ENCODE results near the gene SYF2. TPM values are rescaled to one million over a fixed set of nuclear protein-coding genes. Genes with fewer than 3 reads are reported as not detected.
A peak's percentile ranks its signal among the peaks of the same experiment; 100 is the strongest.
"Not testable (repeated sequence)": the region's sequence is repeated elsewhere in the genome, so short reads cannot be mapped to it uniquely, and the experiment has no call there.

Gene SYF2
- total RNA-seq, 1 experiment from 2014 or later: 49.1 TPM

- no peak for DNase-seq (ENCODE audit: low read depth)
These were observed 24.2 kb downstream of the SYF2 start for GRCh38 chr1:25208092-25208491.

- no peak for DNase-seq (ENCODE audit: low read depth)
These were observed 26.1 kb downstream of the SYF2 start for GRCh38 chr1:25206201-25206600.

- DNase-seq (ENCODE audit: low read depth): no peak
These were observed 26.5 kb downstream of the SYF2 start for GRCh38 chr1:25205786-25206185.

GRCh38 chr1:25204797-25205480, 27.4 kb downstream of the SYF2 start:
- peak; percentile 41 for DNase-seq (ENCODE audit: low read depth)

GRCh38 chr1:25201006-25201405, 31.3 kb downstream of the SYF2 start:
- no peak for DNase-seq (ENCODE audit: low read depth)

GRCh38 chr1:25199819-25200620, 32.3 kb downstream of the SYF2 start:
- DNase-seq (ENCODE audit: low read depth): no peak

GRCh38 chr1:25198663-25199252, 33.5 kb downstream of the SYF2 start:
- DNase-seq (ENCODE audit: low read depth): no peak

- DNase-seq (ENCODE audit: low read depth): no peak
These were observed 34.2 kb downstream of the SYF2 start for GRCh38 chr1:25197982-25198662.

GRCh38 chr1:25197235-25197975, 34.9 kb downstream of the SYF2 start:
- DNase-seq (ENCODE audit: low read depth): no peak

- no peak for DNase-seq (ENCODE audit: low read depth)
These were observed 35.5 kb downstream of the SYF2 start for GRCh38 chr1:25196830-25197229.

GRCh38 chr1:25195835-25196234, 36.5 kb downstream of the SYF2 start:
- no peak for DNase-seq (ENCODE audit: low read depth)

GRCh38 chr1:25194572-25195020, 37.7 kb downstream of the SYF2 start:
- peak; percentile 32 for DNase-seq (ENCODE audit: low read depth)

GRCh38 chr1:25194054-25194453, 38.2 kb downstream of the SYF2 start:
- no peak for DNase-seq (ENCODE audit: low read depth)

- no peak for DNase-seq (ENCODE audit: low read depth)
These were observed 39.1 kb downstream of the SYF2 start for GRCh38 chr1:25193229-25193628.

- DNase-seq (ENCODE audit: low read depth): no peak
These were observed 40.1 kb downstream of the SYF2 start for GRCh38 chr1:25192154-25192553.

- no peak for DNase-seq (ENCODE audit: low read depth)
These were observed 42.0 kb downstream of the SYF2 start for GRCh38 chr1:25190260-25190659.

- DNase-seq (ENCODE audit: low read depth): not testable (repeated sequence)
These were observed 44.4 kb downstream of the SYF2 start for GRCh38 chr1:25187904-25188303.

GRCh38 chr1:25187077-25187476, 45.2 kb downstream of the SYF2 start:
- DNase-seq (ENCODE audit: low read depth): no peak

- DNase-seq (ENCODE audit: low read depth): no peak
These were observed 45.9 kb downstream of the SYF2 start for GRCh38 chr1:25186161-25187007.
